ENCODE data around the gene EFCAB11. TPM values are rescaled to one million over a fixed set of nuclear protein-coding genes. Genes with fewer than 3 reads are reported as not detected.

The EFCAB11 gene
- polyA plus RNA-seq, 3 donors, result 2.0 to 4.3 (median 2.1) TPM

- peaks cover 0 to 4% of the 10 kb centered on the region in 2 donors for H3K36me3 Mint-ChIP-seq
- no peak overlapping the region for H3K4me3 ChIP-seq (replicated peaks in 1 of 3; ENCODE audit: low read depth in 2 of 3, low read length in 3 of 3)
- no peaks in the 10 kb centered on the region for H3K4me1 ChIP-seq (ENCODE audit: control insufficient read depth in 1 of 2, insufficient read depth in 2 of 2, low read length in 2 of 2)
- no peaks in the 10 kb centered on the region for H3K79me2 ChIP-seq (ENCODE audit: insufficient read depth, low read length)
- no peaks in the 10 kb centered on the region for H3K36me3 ChIP-seq (replicated peaks in 1 of 2; ENCODE audit: control insufficient read depth in 1 of 2, insufficient read depth in 2 of 2, low read length in 2 of 2)
- no peaks in the 10 kb centered on the region for H3K27me3 ChIP-seq (ENCODE audit: control insufficient read depth in 2 of 2, insufficient read depth in 2 of 2, low read length in 2 of 2)
- H2AFZ ChIP-seq (ENCODE audit: insufficient read depth, low read depth, low read length, poor library complexity, severe bottlenecking), result no peak overlapping the region
- H3K27ac ChIP-seq (ENCODE audit: low read depth in 1 of 2, low read length in 2 of 2), result no peak overlapping the region
- H3K27ac Mint-ChIP-seq, result no peak overlapping the region
- H3K9me3 Mint-ChIP-seq, result peaks cover 0 to 9% (median 2%) of the 10 kb centered on the region in 7 donors
- H4K20me1 ChIP-seq (ENCODE audit: insufficient read depth, low read length), result no peaks in the 10 kb centered on the region
- WGBS (ENCODE audit: insufficient coverage), result no CpG with 5 or more reads among the region's 4 CpGs
- no peak overlapping the region for H3K4me2 ChIP-seq (replicated peaks; ENCODE audit: extremely low read depth, low read length, poor library complexity, severe bottlenecking)
- TF ChIP-seq CTCF (IDR thresholded peaks at IDR 0.05), result no peak
- DNase-seq, result no peak
- H3K27me3 Mint-ChIP-seq (ENCODE audit: low read depth in 3 of 3), result peaks cover 0 to 2% (median 0%) of the 10 kb centered on the region in 3 donors
- intact Hi-C loops (cut with micrococcal nuclease), result no loop called here
- no peaks in the 10 kb centered on the region for H3K4me1 Mint-ChIP-seq
- H3K9ac ChIP-seq (ENCODE audit: insufficient read depth, low read length, poor library complexity, severe bottlenecking), result no peak overlapping the region
- no peaks in the 10 kb centered on the region for H3K9me3 ChIP-seq (replicated peaks in 1 of 2; ENCODE audit: control insufficient read depth in 1 of 2, insufficient read depth in 1 of 2, low read length in 2 of 2)
- no peak overlapping the region for H3K4me3 Mint-ChIP-seq
These were observed 96.4 kb downstream of the EFCAB11 start for GRCh38 chr14:89858089-89858488.

DNA sequence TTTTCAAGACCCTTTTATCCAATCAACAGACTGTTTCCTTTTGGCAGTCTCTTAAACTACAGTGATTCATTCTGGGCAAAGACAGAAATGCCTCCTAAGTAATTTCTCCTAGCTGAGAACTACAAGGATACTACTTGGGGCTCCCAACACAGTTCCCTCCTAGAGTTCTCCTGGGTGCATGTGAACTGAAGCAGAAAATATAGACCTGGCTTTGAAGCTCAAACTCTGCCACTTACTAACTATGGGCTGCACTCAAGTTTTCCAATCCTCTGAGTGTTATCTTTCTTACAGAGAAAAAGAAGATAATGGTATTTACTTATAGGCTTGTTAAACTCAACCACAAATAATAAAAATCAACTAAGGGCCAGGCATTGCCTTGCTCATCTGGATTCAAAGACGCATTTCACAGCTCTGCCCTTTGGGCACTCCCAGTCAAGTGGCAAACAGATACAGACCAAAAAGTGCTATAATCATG, 97.6 kb downstream of the EFCAB11 start:
- no peak overlapping the region for H3K27ac ChIP-seq (ENCODE audit: low read depth in 1 of 2, low read length in 2 of 2)
- no peak overlapping the region for H3K27ac Mint-ChIP-seq
- H3K36me3 ChIP-seq (replicated peaks in 1 of 2; ENCODE audit: control insufficient read depth in 1 of 2, insufficient read depth in 2 of 2, low read length in 2 of 2), result no peaks in the 10 kb centered on the region
- H3K9ac ChIP-seq (ENCODE audit: insufficient read depth, low read length, poor library complexity, severe bottlenecking), result no peak overlapping the region
- H3K27me3 Mint-ChIP-seq (ENCODE audit: low read depth in 3 of 3), result peaks cover 0 to 2% (median 0%) of the 10 kb centered on the region in 3 donors
- no peak for TF ChIP-seq CTCF (IDR thresholded peaks at IDR 0.05)
- H4K20me1 ChIP-seq (ENCODE audit: insufficient read depth, low read length), result no peaks in the 10 kb centered on the region
- no peaks in the 10 kb centered on the region for H3K79me2 ChIP-seq (ENCODE audit: insufficient read depth, low read length)
- DNase-seq, result no peak
- no peak overlapping the region for H3K4me2 ChIP-seq (replicated peaks; ENCODE audit: extremely low read depth, low read length, poor library complexity, severe bottlenecking)
- intact Hi-C loops (cut with micrococcal nuclease), result no loop called here
- 100% methylated on average over 1 of the region's 1 CpG for WGBS (ENCODE audit: insufficient coverage)
- peaks cover 0 to 4% of the 10 kb centered on the region in 2 donors for H3K36me3 Mint-ChIP-seq
- no peaks in the 10 kb centered on the region for H3K27me3 ChIP-seq (ENCODE audit: control insufficient read depth in 2 of 2, insufficient read depth in 2 of 2, low read length in 2 of 2)
- no peaks in the 10 kb centered on the region for H3K4me1 Mint-ChIP-seq
- no peak overlapping the region for H2AFZ ChIP-seq (ENCODE audit: insufficient read depth, low read depth, low read length, poor library complexity, severe bottlenecking)
- H3K9me3 ChIP-seq (replicated peaks in 1 of 2; ENCODE audit: control insufficient read depth in 1 of 2, insufficient read depth in 1 of 2, low read length in 2 of 2), result no peaks in the 10 kb centered on the region
- no peak overlapping the region for H3K4me3 Mint-ChIP-seq
- no peaks in the 10 kb centered on the region for H3K4me1 ChIP-seq (ENCODE audit: control insufficient read depth in 1 of 2, insufficient read depth in 2 of 2, low read length in 2 of 2)
- peaks cover 0 to 8% (median 1%) of the 10 kb centered on the region in 7 donors for H3K9me3 Mint-ChIP-seq
- no peak overlapping the region for H3K4me3 ChIP-seq (replicated peaks in 1 of 3; ENCODE audit: low read depth in 2 of 3, low read length in 3 of 3)
